Tibial nerve (tissue), 4 donors: ENCODE measurements around the gene WNT5A. TPM values are rescaled to one million over a fixed set of nuclear protein-coding genes. Genes with fewer than 3 reads are reported as not detected.
A peak's percentile ranks its signal among the peaks of the same experiment; 100 is the strongest.

Experiments used
- DNase-seq, 2 donors: peaks; one replicate each; pipeline ENCODE4 v3.0.0-alpha.2; 2019; ENCODE audit warnings: low spot score in 2 of 2
- H3K27ac ChIP-seq, 4 donors: fragments of 200-600 bp; sonication (generic) in 3 of 4; one replicate each; pipeline ENCODE4 v1.5.1; 2017 to 2019; ENCODE audit warnings: mild to moderate bottlenecking in 1 of 4
- H3K27me3 ChIP-seq, 2 donors: fragments of 200-600 bp; sonication (generic) in 1 of 2; one replicate each; pipeline versions ENCODE4 v1.5.1 to v1.6.0; 2017 to 2019
- H3K36me3 ChIP-seq, 3 donors: fragments of 200-600 bp; sonication (generic); one replicate each; pipeline ENCODE4 v1.5.1; 2018 to 2019
- H3K4me1 ChIP-seq, 4 donors: fragments of 200-600 bp; sonication (generic) in 3 of 4; one replicate each; pipeline ENCODE4 v1.5.1; 2017 to 2019
- H3K4me3 ChIP-seq, 4 donors: fragments of 200-600 bp; sonication (generic) in 3 of 4; one replicate each; pipeline ENCODE4 v1.5.1; 2017 to 2019; ENCODE audit warnings: mild to moderate bottlenecking in 1 of 4, moderate library complexity in 1 of 4
- H3K9me3 ChIP-seq, 4 donors: fragments of 200-600 bp; sonication (generic) in 3 of 4; one replicate each; pipeline ENCODE4 v1.5.1; 2017 to 2019
- EP300 ChIP-seq, 2 donors: sonication (generic); formaldehyde crosslinking; IDR thresholded peaks; one replicate each; pipeline ENCODE4 v1.6.1; 2017; ENCODE audit warnings: antibody characterized with exemption in 2 of 2, mild to moderate bottlenecking in 1 of 2
- POLR2A ChIP-seq, 2 donors: fragments of 450-650 bp; IDR thresholded peaks; one replicate each; pipeline ENCODE4 v1.6.1; 2017; ENCODE audit warnings: antibody characterized with exemption in 2 of 2, mild to moderate bottlenecking in 2 of 2, moderate library complexity in 2 of 2
- WGBS, 2 donors: methylation state at CpG; one replicate each; pipeline ENCODE4 v1.1.5; 2018; 5-methylcytosine and 5-hydroxymethylcytosine counted together
- total RNA-seq, 4 donors: library from RNA; depleted of rRNA; stranded (reverse); fragments of >200 nt; gene quantifications; one replicate each; pipeline ENCODE4 v1.1.0, GENCODE V29; 2016
- TF ChIP-seq, protein P1 (sequence below), 5 experiments: fragments of 200-600 bp in 3 of 5; fragments of 450-650 bp in 2 of 5; sonication (generic) in 3 of 5; IDR thresholded peaks; one replicate each; pipeline ENCODE4 v1.5.1; 2016 to 2019; ENCODE audit warnings: antibody characterized with exemption in 5 of 5, mild to moderate bottlenecking in 3 of 5, moderate library complexity in 2 of 5

Gene WNT5A
- total RNA-seq, 4 donors from 2014 or later: 0.30 to 34.5 (median 9.3) TPM

DNA sequence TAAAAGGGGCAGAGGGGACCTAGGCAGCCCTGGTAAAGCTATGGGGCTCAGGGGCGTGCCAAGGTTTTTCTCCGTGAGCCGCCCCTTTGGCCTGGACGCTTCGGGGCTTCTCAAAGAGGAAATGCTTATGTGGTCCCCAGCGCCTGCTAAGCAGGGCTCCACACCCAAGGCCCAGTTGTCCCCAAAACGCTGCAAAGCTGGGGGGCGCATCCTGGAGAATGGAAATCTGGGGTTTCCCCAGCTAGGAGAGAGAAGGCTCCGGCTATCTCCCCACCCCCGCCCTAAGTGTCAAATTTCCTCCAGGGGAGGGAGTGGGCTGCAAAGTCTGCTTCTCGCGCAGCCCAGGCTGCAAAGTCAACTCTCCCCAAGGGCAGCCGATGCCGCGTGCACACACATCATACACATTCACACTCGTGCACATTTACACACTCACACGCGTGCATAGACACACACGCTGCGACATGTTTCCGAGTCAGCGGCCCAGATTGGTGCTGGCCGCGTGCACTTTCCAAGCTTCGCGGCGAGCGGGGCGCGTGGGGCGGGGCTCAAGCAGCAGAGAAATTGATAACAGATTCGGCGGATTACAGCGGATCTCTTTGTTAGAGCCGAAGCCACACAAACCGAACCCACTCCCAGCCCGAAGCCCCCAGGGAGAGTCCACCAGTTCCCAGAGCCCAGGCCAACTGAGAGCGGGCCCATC, 4.5 kb downstream of the WNT5A start:
- Histone ChIP-seq H3K27ac (no peak overlapping the region), H3K36me3 (no peaks in the 10 kb centered on the region), H3K9me3 (no peaks in the 10 kb centered on the region), H3K4me3 (peak overlapping the region in 3 of 4 donors; percentile 2 to 48 (median 26)), H3K4me1 (peaks cover 0 to 55% (median 11%) of the 10 kb centered on the region in 4 donors), H3K27me3 (peaks cover 0 to 91% of the 10 kb centered on the region in 2 donors)
- TF ChIP-seq, protein P1, sequence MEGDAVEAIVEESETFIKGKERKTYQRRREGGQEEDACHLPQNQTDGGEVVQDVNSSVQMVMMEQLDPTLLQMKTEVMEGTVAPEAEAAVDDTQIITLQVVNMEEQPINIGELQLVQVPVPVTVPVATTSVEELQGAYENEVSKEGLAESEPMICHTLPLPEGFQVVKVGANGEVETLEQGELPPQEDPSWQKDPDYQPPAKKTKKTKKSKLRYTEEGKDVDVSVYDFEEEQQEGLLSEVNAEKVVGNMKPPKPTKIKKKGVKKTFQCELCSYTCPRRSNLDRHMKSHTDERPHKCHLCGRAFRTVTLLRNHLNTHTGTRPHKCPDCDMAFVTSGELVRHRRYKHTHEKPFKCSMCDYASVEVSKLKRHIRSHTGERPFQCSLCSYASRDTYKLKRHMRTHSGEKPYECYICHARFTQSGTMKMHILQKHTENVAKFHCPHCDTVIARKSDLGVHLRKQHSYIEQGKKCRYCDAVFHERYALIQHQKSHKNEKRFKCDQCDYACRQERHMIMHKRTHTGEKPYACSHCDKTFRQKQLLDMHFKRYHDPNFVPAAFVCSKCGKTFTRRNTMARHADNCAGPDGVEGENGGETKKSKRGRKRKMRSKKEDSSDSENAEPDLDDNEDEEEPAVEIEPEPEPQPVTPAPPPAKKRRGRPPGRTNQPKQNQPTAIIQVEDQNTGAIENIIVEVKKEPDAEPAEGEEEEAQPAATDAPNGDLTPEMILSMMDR (IDR thresholded peaks at IDR 0.05): no peak
- TF ChIP-seq EP300 (IDR thresholded peaks at IDR 0.05): no peak
- no peak for TF ChIP-seq POLR2A (IDR thresholded peaks at IDR 0.05)
- no peak for DNase-seq
- WGBS, 2 donors: 3 to 5% methylated on average over 28 to 34 of the region's 38 CpGs

- H3K4me3 ChIP-seq: peak overlapping the region in 3 of 4 donors; percentile 2 to 48 (median 26)
- no peak overlapping the region for H3K27ac ChIP-seq
- WGBS, 2 donors: 3 to 12% methylated on average over 31 to 36 of the region's 37 CpGs
These were observed 5.2 kb downstream of the WNT5A start for GRCh38 chr3:55481744-55482495.

DNA sequence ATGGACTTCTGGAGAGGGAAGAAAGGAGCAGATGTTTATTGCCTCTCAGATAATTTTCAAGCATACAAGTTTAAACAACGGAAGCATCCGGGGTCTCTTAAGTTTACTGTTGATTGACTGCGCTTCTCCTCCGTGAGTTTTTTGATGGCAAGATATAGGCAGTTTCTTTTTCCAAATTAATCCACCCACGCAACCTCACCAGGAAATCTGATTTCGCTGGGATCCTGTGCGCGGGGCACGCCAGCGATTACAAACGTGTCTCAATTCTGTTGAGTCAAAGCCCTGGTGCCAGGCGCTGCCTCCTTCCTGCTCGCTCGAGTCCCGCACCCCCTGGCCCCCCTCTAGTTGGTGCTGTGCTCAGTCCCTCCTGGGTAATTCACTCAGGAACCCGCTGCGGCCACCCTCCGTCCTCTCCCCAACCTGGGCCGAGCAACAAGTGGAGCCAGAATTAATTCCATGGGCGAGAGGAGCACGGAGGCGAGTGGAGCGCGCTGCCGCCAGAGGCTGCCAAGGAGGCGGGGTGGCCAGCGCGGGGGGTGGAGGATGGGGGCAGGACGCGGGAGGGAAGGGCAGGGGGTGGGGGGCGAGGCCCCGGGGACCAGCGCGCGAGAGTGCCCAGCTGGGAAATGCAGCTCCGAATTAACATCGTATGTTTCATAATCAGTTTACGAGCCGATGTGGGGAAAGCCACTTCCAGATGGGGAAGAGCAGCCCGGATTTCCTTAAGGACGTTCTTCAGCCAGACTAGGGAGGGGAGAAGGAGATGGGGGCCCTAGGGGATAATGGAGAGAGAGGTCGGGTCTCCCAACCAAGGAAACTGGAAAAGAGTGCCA, 6.0 kb downstream of the WNT5A start:
- WGBS, 2 donors: 4 to 5% methylated on average over 30 to 42 of the region's 42 CpGs
- Histone ChIP-seq H3K36me3 (no peaks in the 10 kb centered on the region), H3K27ac (no peak overlapping the region), H3K4me3 (peak overlapping the region in 3 of 4 donors; percentile 25 to 48 (median 26)), H3K4me1 (peaks cover 0 to 42% (median 5%) of the 10 kb centered on the region in 4 donors), H3K27me3 (peaks cover 0 to 86% of the 10 kb centered on the region in 2 donors), H3K9me3 (no peaks in the 10 kb centered on the region)
- no peak for TF ChIP-seq EP300 (IDR thresholded peaks at IDR 0.05)
- TF ChIP-seq, protein P1 (IDR thresholded peaks at IDR 0.05): no peak
- DNase-seq: no peak

More at GRCh38 chr3:55481744-55482495, 5.2 kb downstream of the WNT5A start:
- TF ChIP-seq POLR2A (IDR thresholded peaks at IDR 0.05): no peak
- TF ChIP-seq EP300 (IDR thresholded peaks at IDR 0.05): no peak
- TF ChIP-seq, protein P1 (IDR thresholded peaks at IDR 0.05): no peak
- Histone ChIP-seq H3K9me3 (no peaks in the 10 kb centered on the region), H3K4me1 (peaks cover 0 to 50% (median 9%) of the 10 kb centered on the region in 4 donors), H3K27me3 (peaks cover 0 to 94% of the 10 kb centered on the region in 2 donors), H3K36me3 (no peaks in the 10 kb centered on the region)
- DNase-seq: no peak

- TF ChIP-seq, protein P1 (IDR thresholded peaks at IDR 0.05): no peak
- TF ChIP-seq POLR2A (IDR thresholded peaks at IDR 0.05) (no peak), EP300 (IDR thresholded peaks at IDR 0.05) (no peak)
- Histone ChIP-seq H3K4me1 (peaks cover 0 to 21% (median 2%) of the 10 kb centered on the region in 4 donors), H3K27ac (no peak overlapping the region), H3K27me3 (peaks cover 0 to 55% of the 10 kb centered on the region in 2 donors), H3K9me3 (no peaks in the 10 kb centered on the region), H3K36me3 (no peaks in the 10 kb centered on the region), H3K4me3 (no peak overlapping the region)
- WGBS, 2 donors: 78 to 83% methylated on average over 9 of the region's 9 CpGs
- DNase-seq: no peak
These were observed 9.5 kb downstream of the WNT5A start for GRCh38 chr3:55477306-55478303.
